ENCODE data around the gene HDAC1.

Gene HDAC1

GRCh38 chr1:32377541-32378220, 85.8 kb downstream of the HDAC1 start:
- DNase-seq = no peak

- no peak for DNase-seq
These were observed 88.2 kb downstream of the HDAC1 start for GRCh38 chr1:32380057-32380456.
